HEK293 (cell line): ENCODE results near the gene DDRGK1.

ENCODE experiments used
- CTCF ChIA-PET: fragments of 350-600 bp; formaldehyde crosslinking; extraction: SDS; loops from one replicate; lab custom pipeline; 2021; ENCODE audit warnings: antibody characterized with exemption; lab: Yijun Ruan, JAX
- POLR2A ChIA-PET: fragments of 300-600 bp; formaldehyde crosslinking; extraction: SDS; loops from one replicate; lab custom pipeline; 2020; ENCODE audit warnings: antibody characterized with exemption, inconsistent platforms; lab: Yijun Ruan, JAX
- H3K27ac ChIP-seq: fragments of 200-500 bp; sonication (Bioruptor generic); 2 replicates; pipeline ENCODE4 v1.5.1; 2014; ENCODE audit warnings: low read depth, low read length, control low read depth, inconsistent platforms; ENCODE audit errors: extremely low read depth
- H3K36me3 ChIP-seq, 2 experiments: fragments of 200-500 bp in 1 of 2; sonication (Bioruptor generic) in 1 of 2; 1 replicate in 1 of 2; 2 replicates in 1 of 2; pipeline ENCODE4 v1.5.1; 2014 to 2017; ENCODE audit warnings: inconsistent platforms in 2 of 2, low read length in 2 of 2; ENCODE audit not compliant: control insufficient read depth in 2 of 2, insufficient read depth in 1 of 2
- H3K4me1 ChIP-seq: fragments of 200-500 bp; sonication (Bioruptor generic); 2 replicates; pipeline ENCODE4 v1.5.1; 2014; ENCODE audit warnings: mild to moderate bottlenecking, low read length, inconsistent platforms; ENCODE audit not compliant: control insufficient read depth, insufficient read depth
- H3K4me3 ChIP-seq: 2 replicates; pipeline ENCODE4 v1.5.1; 2011; ENCODE audit warnings: low read depth, mild to moderate bottlenecking, control low read depth, low read length, moderate library complexity
- H3K9me3 ChIP-seq: fragments of 200-500 bp; sonication (Bioruptor generic); 2 replicates; pipeline ENCODE4 v1.5.1; 2014; ENCODE audit warnings: low read depth, low read length, inconsistent platforms; ENCODE audit not compliant: control insufficient read depth, insufficient read depth
- KLF1 ChIP-seq: fragments of 450-650 bp; formaldehyde crosslinking; IDR thresholded peaks from 2 replicates; pipeline ENCODE4 v1.5.1; 2016; ENCODE audit warnings: missing biosample characterization, missing genetic modification characterization
- SP7 ChIP-seq: fragments of 450-650 bp; formaldehyde crosslinking; IDR thresholded peaks from 2 replicates; pipeline ENCODE4 v1.5.1; 2016; ENCODE audit warnings: missing biosample characterization, missing genetic modification characterization
- ZIC2 ChIP-seq: fragments of 450-650 bp; formaldehyde crosslinking; IDR thresholded peaks from 2 replicates; pipeline ENCODE4 v1.5.1; 2016; ENCODE audit warnings: missing biosample characterization, missing genetic modification characterization
- ZNF114 ChIP-seq: fragments of 450-650 bp; formaldehyde crosslinking; IDR thresholded peaks from 2 replicates; pipeline ENCODE4 v1.5.0; 2017; ENCODE audit warnings: missing biosample characterization, missing genetic modification characterization
- ZNF274 ChIP-seq, 2 experiments: fragments of 200-500 bp in 1 of 2; fragments of 450-650 bp in 1 of 2; sonication (Bioruptor generic) in 1 of 2; formaldehyde crosslinking in 1 of 2; IDR thresholded peaks; 2 replicates each; pipeline versions ENCODE4 v1.5.1 to v1.6.1; 2014 to 2016; ENCODE audit warnings: borderline replicate concordance in 1 of 2, inconsistent platforms in 1 of 2, low read length in 1 of 2, missing biosample characterization in 1 of 2, missing genetic modification characterization in 1 of 2
- ZNF341 ChIP-seq: fragments of 450-650 bp; formaldehyde crosslinking; IDR thresholded peaks from 2 replicates; pipeline ENCODE4; 2016; ENCODE audit warnings: low read depth, missing biosample characterization, missing genetic modification characterization
- ZNF510 ChIP-seq: fragments of 450-650 bp; formaldehyde crosslinking; IDR thresholded peaks from 2 replicates; pipeline ENCODE4 v1.5.1; 2018; ENCODE audit warnings: mild to moderate bottlenecking, missing genetic modification characterization, missing biosample characterization; ENCODE audit not compliant: insufficient replicate concordance
- ZNF610 ChIP-seq: fragments of 450-650 bp; formaldehyde crosslinking; IDR thresholded peaks from 2 replicates; pipeline ENCODE4 v1.5.1; 2016; ENCODE audit warnings: missing biosample characterization, missing genetic modification characterization, borderline replicate concordance
- ZNF654 ChIP-seq: fragments of 450-650 bp; formaldehyde crosslinking; IDR thresholded peaks from 2 replicates; pipeline ENCODE4 v1.5.1; 2016; ENCODE audit warnings: low read depth, missing biosample characterization, missing genetic modification characterization
- ZNF658 ChIP-seq: fragments of 450-650 bp; formaldehyde crosslinking; IDR thresholded peaks from 2 replicates; pipeline ENCODE4; 2016; ENCODE audit warnings: missing biosample characterization, missing genetic modification characterization
- ZNF777 ChIP-seq: fragments of 450-650 bp; formaldehyde crosslinking; IDR thresholded peaks from 2 replicates; pipeline ENCODE4 v1.5.1; 2017; ENCODE audit warnings: missing biosample characterization, missing genetic modification characterization, borderline replicate concordance
- ZSCAN30 ChIP-seq: fragments of 450-650 bp; IDR thresholded peaks from 2 replicates; pipeline ENCODE4 v1.5.1; 2018; ENCODE audit warnings: missing biosample characterization, mild to moderate bottlenecking, missing genetic modification characterization, moderate library complexity
- TF ChIP-seq, protein P1 (sequence below): fragments of 450-650 bp; formaldehyde crosslinking; IDR thresholded peaks from 2 replicates; pipeline ENCODE4 v1.5.1; 2016; ENCODE audit warnings: missing biosample characterization, missing genetic modification characterization
- TF ChIP-seq, protein P2 (sequence below): fragments of 450-650 bp; formaldehyde crosslinking; IDR thresholded peaks from 2 replicates; pipeline ENCODE4 v1.5.1; 2016; ENCODE audit warnings: missing biosample characterization, missing genetic modification characterization
- TF ChIP-seq, protein P3 (sequence below): fragments of 450-650 bp; IDR thresholded peaks from 2 replicates; pipeline ENCODE4 v1.5.1; 2018; ENCODE audit warnings: missing biosample characterization, mild to moderate bottlenecking, missing genetic modification characterization
- TF ChIP-seq, protein P4 (sequence below): IDR thresholded peaks from 2 replicates; pipeline ENCODE4 v1.6.1; 2011; ENCODE audit warnings: mild to moderate bottlenecking, low read depth, low read length, borderline replicate concordance
- TF ChIP-seq, protein P5 (sequence below): fragments of 450-650 bp; formaldehyde crosslinking; IDR thresholded peaks from 2 replicates; pipeline ENCODE4 v1.5.1; 2016; ENCODE audit warnings: missing biosample characterization, missing genetic modification characterization

The DDRGK1 gene

DNA sequence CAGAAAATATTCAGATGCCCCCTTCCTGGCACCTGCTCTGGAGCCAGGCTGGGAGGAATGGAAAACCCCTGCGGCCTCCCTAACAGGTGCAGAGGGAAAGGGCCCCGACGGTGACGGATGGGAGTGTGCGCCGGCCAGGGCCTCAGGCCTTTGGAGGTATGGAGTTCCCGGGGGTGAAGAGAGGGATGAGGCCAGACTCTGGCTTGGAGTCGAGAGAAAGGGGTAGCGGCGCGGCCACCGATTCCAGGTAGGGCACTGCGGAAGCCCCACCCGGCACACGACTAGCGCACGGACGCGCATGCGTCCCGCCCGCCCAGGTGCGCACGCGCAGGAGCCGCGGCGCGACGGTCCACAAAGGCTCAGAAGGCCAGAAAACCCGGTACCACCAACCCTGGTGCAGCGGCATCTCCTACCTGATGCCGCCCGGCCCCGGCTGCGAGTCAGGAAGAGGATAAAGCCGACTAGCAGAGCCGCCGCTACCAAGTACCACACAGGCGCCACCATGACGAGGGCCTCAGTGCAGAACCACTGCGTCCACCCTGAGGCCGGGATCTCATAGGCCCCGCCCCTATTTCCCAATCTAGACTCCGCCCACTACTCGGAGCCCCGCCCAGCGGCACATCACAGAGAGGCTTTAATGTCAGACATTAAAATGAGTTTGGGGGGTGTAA, at the start of gene DDRGK1 (continued):
- TF ChIP-seq, protein P1, sequence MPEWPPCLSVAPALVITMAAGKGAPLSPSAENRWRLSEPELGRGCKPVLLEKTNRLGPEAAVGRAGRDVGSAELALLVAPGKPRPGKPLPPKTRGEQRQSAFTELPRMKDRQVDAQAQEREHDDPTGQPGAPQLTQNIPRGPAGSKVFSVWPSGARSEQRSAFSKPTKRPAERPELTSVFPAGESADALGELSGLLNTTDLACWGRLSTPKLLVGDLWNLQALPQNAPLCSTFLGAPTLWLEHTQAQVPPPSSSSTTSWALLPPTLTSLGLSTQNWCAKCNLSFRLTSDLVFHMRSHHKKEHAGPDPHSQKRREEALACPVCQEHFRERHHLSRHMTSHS = no peak
- TF ChIP-seq SP7 (tag by site-specific recombination) = 0 out of 2 replicates have a peak, but pooled peaks have one; percentile 53
- TF ChIP-seq ZSCAN30 (tag by site-specific recombination) = 0 out of 2 replicates have a peak, but pooled peaks have one; percentile 11
- TF ChIP-seq, protein P2, sequence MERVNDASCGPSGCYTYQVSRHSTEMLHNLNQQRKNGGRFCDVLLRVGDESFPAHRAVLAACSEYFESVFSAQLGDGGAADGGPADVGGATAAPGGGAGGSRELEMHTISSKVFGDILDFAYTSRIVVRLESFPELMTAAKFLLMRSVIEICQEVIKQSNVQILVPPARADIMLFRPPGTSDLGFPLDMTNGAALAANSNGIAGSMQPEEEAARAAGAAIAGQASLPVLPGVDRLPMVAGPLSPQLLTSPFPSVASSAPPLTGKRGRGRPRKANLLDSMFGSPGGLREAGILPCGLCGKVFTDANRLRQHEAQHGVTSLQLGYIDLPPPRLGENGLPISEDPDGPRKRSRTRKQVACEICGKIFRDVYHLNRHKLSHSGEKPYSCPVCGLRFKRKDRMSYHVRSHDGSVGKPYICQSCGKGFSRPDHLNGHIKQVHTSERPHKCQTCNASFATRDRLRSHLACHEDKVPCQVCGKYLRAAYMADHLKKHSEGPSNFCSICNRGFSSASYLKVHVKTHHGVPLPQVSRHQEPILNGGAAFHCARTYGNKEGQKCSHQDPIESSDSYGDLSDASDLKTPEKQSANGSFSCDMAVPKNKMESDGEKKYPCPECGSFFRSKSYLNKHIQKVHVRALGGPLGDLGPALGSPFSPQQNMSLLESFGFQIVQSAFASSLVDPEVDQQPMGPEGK (tag by site-specific recombination) = peak; percentile 53
- TF ChIP-seq ZNF777 = peak; percentile 37; the same call in 1 of the 2 replicates

DNA sequence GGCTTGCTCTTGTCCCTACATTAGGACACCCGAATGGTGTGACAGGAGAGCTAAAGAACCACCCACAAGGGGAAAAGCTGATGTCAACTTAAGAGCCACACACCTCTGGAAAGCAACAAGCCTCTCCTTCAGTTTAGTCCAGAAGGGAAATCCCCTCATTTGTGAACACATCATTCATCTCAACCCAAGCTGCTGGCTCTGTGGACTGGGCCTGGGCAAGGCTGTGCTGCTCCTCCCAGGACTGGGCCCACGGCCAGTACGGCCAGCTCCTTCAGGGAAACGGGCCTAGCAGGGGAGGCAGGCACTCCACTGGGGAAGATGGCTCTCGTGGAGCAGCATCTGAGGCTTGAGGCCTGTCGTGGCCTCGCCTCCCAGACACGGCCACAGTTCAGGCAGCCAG, 47.3 kb upstream of the DDRGK1 start:
- TF ChIP-seq, protein P3, sequence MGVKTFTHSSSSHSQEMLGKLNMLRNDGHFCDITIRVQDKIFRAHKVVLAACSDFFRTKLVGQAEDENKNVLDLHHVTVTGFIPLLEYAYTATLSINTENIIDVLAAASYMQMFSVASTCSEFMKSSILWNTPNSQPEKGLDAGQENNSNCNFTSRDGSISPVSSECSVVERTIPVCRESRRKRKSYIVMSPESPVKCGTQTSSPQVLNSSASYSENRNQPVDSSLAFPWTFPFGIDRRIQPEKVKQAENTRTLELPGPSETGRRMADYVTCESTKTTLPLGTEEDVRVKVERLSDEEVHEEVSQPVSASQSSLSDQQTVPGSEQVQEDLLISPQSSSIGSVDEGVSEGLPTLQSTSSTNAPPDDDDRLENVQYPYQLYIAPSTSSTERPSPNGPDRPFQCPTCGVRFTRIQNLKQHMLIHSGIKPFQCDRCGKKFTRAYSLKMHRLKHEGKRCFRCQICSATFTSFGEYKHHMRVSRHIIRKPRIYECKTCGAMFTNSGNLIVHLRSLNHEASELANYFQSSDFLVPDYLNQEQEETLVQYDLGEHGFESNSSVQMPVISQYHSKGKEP (tag by site-specific recombination) = no peak
- TF ChIP-seq ZNF658 (tag by site-specific recombination) (no peak), ZNF510 (tag by site-specific recombination) (no peak), KLF1 (no peak), ZNF654 (tag by site-specific recombination) (no peak), ZNF610 (tag by site-specific recombination) (no peak), ZNF114 (no peak)
- TF ChIP-seq, protein P4, sequence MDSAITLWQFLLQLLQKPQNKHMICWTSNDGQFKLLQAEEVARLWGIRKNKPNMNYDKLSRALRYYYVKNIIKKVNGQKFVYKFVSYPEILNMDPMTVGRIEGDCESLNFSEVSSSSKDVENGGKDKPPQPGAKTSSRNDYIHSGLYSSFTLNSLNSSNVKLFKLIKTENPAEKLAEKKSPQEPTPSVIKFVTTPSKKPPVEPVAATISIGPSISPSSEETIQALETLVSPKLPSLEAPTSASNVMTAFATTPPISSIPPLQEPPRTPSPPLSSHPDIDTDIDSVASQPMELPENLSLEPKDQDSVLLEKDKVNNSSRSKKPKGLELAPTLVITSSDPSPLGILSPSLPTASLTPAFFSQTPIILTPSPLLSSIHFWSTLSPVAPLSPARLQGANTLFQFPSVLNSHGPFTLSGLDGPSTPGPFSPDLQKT = no peak
- Histone ChIP-seq H3K4me3 (no peak overlapping the region), H3K27ac (no peak overlapping the region), H3K36me3 (peaks cover 3 to 22% of the 10 kb centered on the region in 2 experiments; a peak in 2 of 3 replicates), H3K9me3 (no peaks in the 10 kb centered on the region), H3K4me1 (no peaks in the 10 kb centered on the region)
- CTCF ChIA-PET = interaction anchor here (0.5 to 6.0 kb wide), 6 partner anchors 12 to 216 kb away, joined by 3 to 70 read pairs (median 14); no protein-coding TSS in a partner anchor
- POLR2A ChIA-PET = interaction anchor here (0.7 to 2.1 kb wide), 2 partner anchors 12 to 47 kb away, joined by 3 to 6 read pairs; partner anchors contain the start of gene SLC4A11

DNA sequence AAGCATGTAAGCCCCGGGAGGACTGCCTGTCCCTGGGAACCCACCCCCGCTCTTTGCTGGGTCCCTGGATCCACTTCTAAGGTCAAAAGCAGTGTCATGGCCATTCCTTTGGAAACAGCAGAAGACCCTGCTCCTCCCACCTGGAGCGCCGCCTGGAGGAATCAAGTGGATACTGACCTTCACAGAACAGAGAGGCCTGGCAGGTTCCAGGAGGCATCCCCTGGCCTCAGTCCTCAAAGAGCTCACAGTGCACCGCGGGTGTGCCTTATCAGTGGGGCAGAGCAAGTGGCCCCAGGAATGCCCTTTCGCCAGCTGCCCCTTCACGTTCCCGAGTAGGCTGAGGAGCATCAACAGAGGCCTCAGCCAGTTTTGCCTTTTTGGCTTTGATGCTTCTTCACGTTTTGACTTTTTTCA, 45.6 kb upstream of the DDRGK1 start:
- no peak overlapping the region for H3K27ac ChIP-seq
- 0 out of 2 replicates have a peak, but pooled peaks cover 2% of the 10 kb centered on the region for H3K4me1 ChIP-seq
- CTCF ChIA-PET = interaction anchor here (0.5 to 6.0 kb wide), 24 partner anchors 10 to 203 kb away, joined by 3 to 70 read pairs (median 6); partner anchors contain the start of gene SLC4A11
- TF ChIP-seq ZNF341 = peak; percentile 72
- TF ChIP-seq, protein P5, sequence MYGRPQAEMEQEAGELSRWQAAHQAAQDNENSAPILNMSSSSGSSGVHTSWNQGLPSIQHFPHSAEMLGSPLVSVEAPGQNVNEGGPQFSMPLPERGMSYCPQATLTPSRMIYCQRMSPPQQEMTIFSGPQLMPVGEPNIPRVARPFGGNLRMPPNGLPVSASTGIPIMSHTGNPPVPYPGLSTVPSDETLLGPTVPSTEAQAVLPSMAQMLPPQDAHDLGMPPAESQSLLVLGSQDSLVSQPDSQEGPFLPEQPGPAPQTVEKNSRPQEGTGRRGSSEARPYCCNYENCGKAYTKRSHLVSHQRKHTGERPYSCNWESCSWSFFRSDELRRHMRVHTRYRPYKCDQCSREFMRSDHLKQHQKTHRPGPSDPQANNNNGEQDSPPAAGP (tag by site-specific recombination) = no peak
- TF ChIP-seq ZNF274 (IDR thresholded peaks at IDR 0.05; ENCODE audit: low read length) = no peak
- TF ChIP-seq ZNF274 (tag by site-specific recombination; IDR thresholded peaks at IDR 0.05; ENCODE audit: borderline replicate concordance) = no peak
- 0 out of 2 replicates have a peak, but pooled peaks have one; percentile 15 for TF ChIP-seq ZIC2 (tag by site-specific recombination)
- TF ChIP-seq ZSCAN30 (tag by site-specific recombination) = peak; percentile 27; the same call in 1 of the 2 replicates
- no peak for TF ChIP-seq ZNF658 (tag by site-specific recombination)
- peaks cover 3 to 16% of the 10 kb centered on the region in 2 experiments; a peak in 2 of 3 replicates for H3K36me3 ChIP-seq
- H3K4me3 ChIP-seq = no peak overlapping the region
- no peaks in the 10 kb centered on the region for H3K9me3 ChIP-seq
- POLR2A ChIA-PET = interaction anchor here (1.4 to 2.1 kb wide), 2 partner anchors 8 to 11 kb away, joined by 3 to 6 read pairs; partner anchors contain the start of gene SLC4A11
